PC-9 (cell line): ENCODE data around the gene TMEM50B.

ENCODE experiments used
- EZH2 ChIP-seq: fragments of 200-600 bp; sonication (generic); IDR thresholded peaks from 2 replicates; pipeline ENCODE4 v1.8.0; 2017; ENCODE audit warnings: antibody characterized with exemption, low read depth
- TF ChIP-seq, protein P1 (sequence below): fragments of 200-600 bp; sonication (generic); conservative IDR thresholded peaks from 2 replicates; pipeline ENCODE4 v1.6.1; 2017; ENCODE audit warnings: mixed run types, antibody characterized with exemption, mild to moderate bottlenecking, moderate library complexity

DNA sequence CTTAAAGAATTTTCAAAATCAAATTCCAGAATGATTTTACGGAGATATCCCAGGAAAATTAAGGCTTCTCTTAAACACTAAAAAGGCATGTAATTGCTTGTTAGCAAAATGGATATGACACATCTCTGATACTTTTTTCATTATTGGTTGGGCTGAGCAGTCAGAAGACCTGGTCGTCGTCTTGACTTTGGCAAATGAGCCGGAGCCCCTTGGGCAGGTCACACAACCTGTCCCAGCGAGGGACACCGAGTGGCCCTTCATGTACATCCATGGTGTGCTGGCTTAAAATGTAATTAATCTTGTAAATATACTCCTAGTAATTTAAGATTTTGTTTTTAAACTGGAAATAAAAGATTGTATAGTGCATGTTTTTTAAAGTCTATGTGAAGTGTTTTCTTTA is 42.6 kb downstream of the TMEM50B start:
- TF ChIP-seq EZH2, result no peak
- TF ChIP-seq, protein P1, sequence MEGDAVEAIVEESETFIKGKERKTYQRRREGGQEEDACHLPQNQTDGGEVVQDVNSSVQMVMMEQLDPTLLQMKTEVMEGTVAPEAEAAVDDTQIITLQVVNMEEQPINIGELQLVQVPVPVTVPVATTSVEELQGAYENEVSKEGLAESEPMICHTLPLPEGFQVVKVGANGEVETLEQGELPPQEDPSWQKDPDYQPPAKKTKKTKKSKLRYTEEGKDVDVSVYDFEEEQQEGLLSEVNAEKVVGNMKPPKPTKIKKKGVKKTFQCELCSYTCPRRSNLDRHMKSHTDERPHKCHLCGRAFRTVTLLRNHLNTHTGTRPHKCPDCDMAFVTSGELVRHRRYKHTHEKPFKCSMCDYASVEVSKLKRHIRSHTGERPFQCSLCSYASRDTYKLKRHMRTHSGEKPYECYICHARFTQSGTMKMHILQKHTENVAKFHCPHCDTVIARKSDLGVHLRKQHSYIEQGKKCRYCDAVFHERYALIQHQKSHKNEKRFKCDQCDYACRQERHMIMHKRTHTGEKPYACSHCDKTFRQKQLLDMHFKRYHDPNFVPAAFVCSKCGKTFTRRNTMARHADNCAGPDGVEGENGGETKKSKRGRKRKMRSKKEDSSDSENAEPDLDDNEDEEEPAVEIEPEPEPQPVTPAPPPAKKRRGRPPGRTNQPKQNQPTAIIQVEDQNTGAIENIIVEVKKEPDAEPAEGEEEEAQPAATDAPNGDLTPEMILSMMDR, result no peak
